ENCODE measurements around the gene DUSP1.

GRCh38 chr5:172799416-172799815, 28.4 kb upstream of the DUSP1 start:
- no peak for TF ChIP-seq ZNF274 (IDR thresholded peaks at IDR 0.05; ENCODE audit: low read depth, low read length)
- TF ChIP-seq YY1 (IDR thresholded peaks at IDR 0.05; ENCODE audit: insufficient read depth, insufficient read length), result no peak

Measured in NT2/D1 (cell line).